SJSA1 (cell line): ENCODE measurements around the gene HBD. TPM values are rescaled to one million over a fixed set of nuclear protein-coding genes. Genes with fewer than 3 reads are reported as not detected.

Source experiments
- DNase-seq, 2 experiments: peaks; one replicate each; pipeline ENCODE4 v3.0.0-alpha.2; 2015 to 2020; ENCODE audit warnings: low spot score in 2 of 2, low read depth in 1 of 2
- H3K27ac ChIP-seq: fragments of 250-450 bp; sonication (Bioruptor Pico); 2 replicates; pipeline ENCODE4 v1.5.1; 2020; ENCODE audit warnings: mild to moderate bottlenecking, moderate library complexity
- H3K27me3 ChIP-seq: fragments of 250-450 bp; sonication (Bioruptor Pico); replicated peaks from 2 replicates; pipeline ENCODE4 v1.5.1; 2020; ENCODE audit warnings: mild to moderate bottlenecking, moderate library complexity
- H3K36me3 ChIP-seq: fragments of 250-450 bp; sonication (Bioruptor Pico); 2 replicates; pipeline ENCODE4 v1.5.1; 2020; ENCODE audit warnings: mild to moderate bottlenecking
- H3K4me1 ChIP-seq: fragments of 250-450 bp; sonication (Bioruptor Pico); replicated peaks from 2 replicates; pipeline ENCODE4 v1.6.1; 2021; ENCODE audit warnings: mild to moderate bottlenecking
- H3K4me3 ChIP-seq: fragments of 250-450 bp; sonication (Bioruptor Pico); 2 replicates; pipeline ENCODE4 v1.5.1; 2020; ENCODE audit warnings: mild to moderate bottlenecking
- H3K9me3 ChIP-seq: fragments of 250-450 bp; sonication (Bioruptor Pico); replicated peaks from 2 replicates; pipeline ENCODE4 v1.5.1; 2020; ENCODE audit warnings: mild to moderate bottlenecking
- total RNA-seq: library from RNA; depleted of rRNA; stranded (reverse); fragments of >200 nt; shearing (Covaris generic); gene quantifications from 2 replicates; pipeline ENCODE4 v1.2.3, GENCODE V29; 2014; rRNA removed

HBD gene
- total RNA-seq: not detected in 2 replicates

- Histone ChIP-seq H3K4me3 (no peak within 1 kb of the TSS), H3K4me1 (no peaks in the 10 kb centered on the region), H3K27me3 (peaks cover 6% of the 10 kb centered on the region; the same call in 1 of the 2 replicates), H3K36me3 (no peaks in the 10 kb centered on the region), H3K9me3 (no peaks in the 10 kb centered on the region), H3K27ac (no peak within 1 kb of the TSS)
- no peak for DNase-seq
Observed at GRCh38 chr11:5234381-5234834, at the start of gene HBD. Gene HBD, minus strand, starts transcription at chr11:5234483. Its CDS starts 50 bp downstream, at chr11:5234433.

DNA sequence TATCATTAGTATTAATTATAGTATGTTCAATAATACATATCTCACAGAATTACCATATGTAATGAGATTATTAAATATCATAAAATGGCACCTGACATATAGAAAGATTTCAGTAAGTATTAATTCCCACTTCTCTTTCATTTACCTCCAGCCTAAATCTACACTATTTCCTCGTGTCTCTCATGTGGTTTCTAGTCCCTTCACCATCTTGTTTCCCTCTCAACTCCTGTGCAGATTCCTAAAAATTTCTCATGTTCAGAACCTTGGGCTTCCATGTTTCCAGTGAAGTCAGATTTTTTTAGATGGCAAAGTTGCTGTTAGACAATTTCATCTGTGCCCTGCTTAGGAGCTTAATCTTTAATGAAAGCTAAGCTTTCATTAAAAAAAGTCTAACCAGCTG, 49.6 kb upstream of the HBD start:
- Histone ChIP-seq H3K27me3 (no peaks in the 10 kb centered on the region), H3K4me3 (no peak overlapping the region), H3K36me3 (no peaks in the 10 kb centered on the region), H3K4me1 (peaks cover 22% of the 10 kb centered on the region), H3K9me3 (no peaks in the 10 kb centered on the region), H3K27ac (no peak overlapping the region)
- DNase-seq: no peak

DNA sequence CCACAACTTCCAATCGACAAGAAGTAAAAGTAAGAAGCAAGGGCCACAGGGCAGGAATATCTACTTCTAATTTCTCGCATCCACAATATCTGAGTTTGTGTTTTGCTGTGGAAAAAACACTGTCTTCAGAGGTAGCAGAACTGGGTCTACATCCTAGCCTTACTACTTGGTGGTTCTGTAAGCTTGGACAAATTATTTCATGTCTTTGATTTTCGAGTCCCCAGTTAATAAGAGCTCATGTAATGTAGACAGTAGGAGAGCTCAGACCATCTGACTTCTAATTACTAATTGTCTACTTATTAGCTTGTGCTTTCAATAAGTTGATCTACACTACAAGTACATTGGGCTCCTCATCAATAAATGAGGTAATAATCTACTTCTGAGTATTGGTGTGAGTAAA, 48.8 kb upstream of the HBD start:
- Histone ChIP-seq H3K4me1 (peaks cover 15% of the 10 kb centered on the region), H3K9me3 (no peaks in the 10 kb centered on the region), H3K4me3 (no peak overlapping the region), H3K36me3 (no peaks in the 10 kb centered on the region), H3K27me3 (no peaks in the 10 kb centered on the region), H3K27ac (no peak overlapping the region)
- no peak for DNase-seq

DNA sequence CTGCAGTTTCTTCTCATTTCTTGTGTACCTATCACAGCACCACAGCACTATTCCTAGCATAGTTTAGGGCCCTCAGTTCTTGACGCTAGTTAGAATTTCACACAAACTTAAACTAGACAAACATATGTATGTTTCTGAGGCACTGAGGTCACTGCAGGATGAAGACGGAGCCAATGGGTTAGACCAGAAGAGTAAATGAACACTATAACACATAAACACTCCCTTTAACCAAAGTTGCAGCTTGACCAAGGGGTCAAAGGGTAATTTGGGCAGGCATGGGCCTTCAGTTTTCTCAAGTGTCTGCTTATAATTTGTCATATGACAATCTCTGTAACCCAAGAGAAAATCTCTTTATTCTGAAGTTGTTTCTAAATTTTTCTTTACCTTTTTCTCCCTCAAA, 48.3 kb upstream of the HBD start:
- no peak overlapping the region for H3K27ac ChIP-seq
- no peaks in the 10 kb centered on the region for H3K27me3 ChIP-seq
- H3K4me1 ChIP-seq: peaks cover 15% of the 10 kb centered on the region
- H3K9me3 ChIP-seq: no peaks in the 10 kb centered on the region
- no peak for DNase-seq
- H3K36me3 ChIP-seq: no peaks in the 10 kb centered on the region
- no peak overlapping the region for H3K4me3 ChIP-seq

DNA sequence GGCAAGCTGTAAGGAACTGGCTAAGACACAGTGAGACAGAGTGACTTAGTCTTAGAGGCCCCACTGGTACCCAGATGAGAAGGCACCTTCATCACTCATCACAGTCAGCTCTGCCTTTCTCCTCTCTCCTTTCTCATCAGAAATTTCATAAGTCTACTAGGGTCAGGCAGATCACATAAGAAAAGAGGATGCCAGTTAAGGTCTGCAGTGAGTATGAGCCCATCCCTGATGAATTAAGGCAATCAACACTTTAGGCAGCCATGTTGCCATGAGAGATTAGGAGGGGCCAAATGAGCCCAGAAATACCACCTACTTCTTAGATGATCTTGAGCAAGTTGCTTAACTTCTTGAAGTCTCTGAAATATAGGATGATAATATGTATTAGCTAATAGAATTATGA, 47.3 kb upstream of the HBD start:
- peaks cover 15% of the 10 kb centered on the region for H3K4me1 ChIP-seq
- H3K9me3 ChIP-seq: no peaks in the 10 kb centered on the region
- no peaks in the 10 kb centered on the region for H3K27me3 ChIP-seq
- DNase-seq: no peak
- no peak overlapping the region for H3K4me3 ChIP-seq
- no peak overlapping the region for H3K27ac ChIP-seq
- H3K36me3 ChIP-seq: no peaks in the 10 kb centered on the region

GRCh38 chr11:5280582-5281102, 46.4 kb upstream of the HBD start:
- Histone ChIP-seq H3K36me3 (no peaks in the 10 kb centered on the region), H3K4me3 (no peak overlapping the region), H3K4me1 (peaks cover 15% of the 10 kb centered on the region), H3K27me3 (no peaks in the 10 kb centered on the region), H3K9me3 (no peaks in the 10 kb centered on the region), H3K27ac (no peak overlapping the region)
- DNase-seq: peak; percentile 93 to 97

DNA sequence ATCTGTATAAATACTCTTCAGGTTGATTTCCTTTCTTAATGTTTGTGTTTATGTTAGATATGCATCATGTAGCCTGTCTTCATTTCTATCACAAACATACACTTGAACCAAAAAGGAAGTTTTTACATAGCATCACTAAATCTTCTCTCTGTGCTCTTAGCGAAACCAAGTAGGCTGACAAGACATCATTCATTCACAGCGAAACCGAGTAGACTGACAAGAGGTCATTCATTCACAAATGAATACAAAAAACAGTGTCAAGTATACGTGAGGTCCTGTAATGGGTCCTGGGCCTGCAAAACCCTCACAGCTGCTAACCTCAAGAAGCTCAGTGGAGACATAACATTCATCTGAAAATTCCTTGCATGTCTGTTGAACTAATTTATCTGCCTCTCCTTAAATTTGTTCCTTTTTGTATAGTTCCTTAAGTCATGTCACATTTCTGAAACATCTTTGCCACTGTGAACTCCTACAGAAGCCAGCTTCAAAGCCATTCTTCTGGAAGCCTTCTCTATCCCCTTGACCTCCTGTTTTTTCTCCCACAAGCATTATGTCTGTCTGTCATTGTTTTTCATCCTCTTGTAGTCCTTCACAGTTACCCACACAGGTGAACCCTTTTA, 45.3 kb upstream of the HBD start:
- DNase-seq: no peak
- H3K4me3 ChIP-seq: no peak overlapping the region
- no peak overlapping the region for H3K27ac ChIP-seq

DNA sequence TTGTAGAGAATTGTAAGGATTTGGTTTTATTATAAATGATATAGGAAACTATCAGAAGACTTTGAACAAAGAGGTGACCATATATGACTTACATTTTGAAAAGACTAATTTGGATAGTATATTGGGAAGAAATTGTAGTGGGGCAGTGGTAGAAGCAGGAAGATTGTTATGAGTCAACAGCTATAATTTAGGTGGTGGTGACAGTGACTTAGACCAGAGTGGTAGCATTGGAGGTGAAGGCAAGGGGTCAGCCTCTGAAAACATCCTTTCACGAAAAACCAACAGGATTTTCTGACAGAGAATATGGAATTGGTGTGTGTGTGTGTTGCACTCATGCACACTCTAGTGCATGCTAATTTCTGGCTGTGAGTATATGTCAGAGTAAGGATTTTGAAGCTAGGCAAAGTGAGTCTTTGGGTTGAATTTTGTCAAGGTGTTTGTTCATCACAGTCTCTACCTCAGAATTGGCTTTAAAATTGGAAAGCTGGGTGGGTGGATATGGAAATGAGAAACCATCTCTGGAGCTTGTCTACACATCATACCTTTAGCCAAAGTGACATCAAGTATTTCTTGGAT, 43.6 kb upstream of the HBD start:
- no peak for DNase-seq
- no peaks in the 10 kb centered on the region for H3K36me3 ChIP-seq

More for the DNA sequence above, 45.3 kb upstream of the HBD start:
- H3K27me3 ChIP-seq: no peaks in the 10 kb centered on the region
- H3K36me3 ChIP-seq: no peaks in the 10 kb centered on the region
- peaks cover 15% of the 10 kb centered on the region for H3K4me1 ChIP-seq
- no peaks in the 10 kb centered on the region for H3K9me3 ChIP-seq

DNA sequence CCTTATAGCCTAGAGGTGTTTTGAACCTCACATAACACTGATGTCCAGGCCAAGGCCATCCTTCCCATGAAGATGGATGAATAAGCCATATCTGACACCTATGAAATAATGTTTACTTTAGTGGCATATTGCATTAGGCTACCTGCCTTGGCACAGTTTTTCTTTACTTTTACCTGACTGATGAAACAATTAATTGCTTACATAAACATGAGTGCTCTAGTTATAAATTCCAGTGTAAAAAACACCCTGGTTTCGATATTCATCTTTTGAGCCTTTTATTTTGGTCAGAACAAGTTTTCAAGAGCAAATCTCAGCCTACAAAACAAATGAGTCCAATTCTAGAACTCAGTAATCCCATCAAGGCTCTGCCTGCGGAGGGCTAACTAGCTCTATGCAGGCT, 42.4 kb upstream of the HBD start:
- Histone ChIP-seq H3K9me3 (0 out of 2 replicates have a peak, but pooled peaks cover 4% of the 10 kb centered on the region), H3K4me1 (peaks cover 20% of the 10 kb centered on the region), H3K27me3 (no peaks in the 10 kb centered on the region), H3K36me3 (no peaks in the 10 kb centered on the region), H3K4me3 (no peak overlapping the region), H3K27ac (no peak overlapping the region)
- DNase-seq: no peak

More for the DNA sequence above, 43.6 kb upstream of the HBD start:
- H3K9me3 ChIP-seq: 0 out of 2 replicates have a peak, but pooled peaks cover 3% of the 10 kb centered on the region
- no peak overlapping the region for H3K4me3 ChIP-seq
- peaks cover 20% of the 10 kb centered on the region for H3K4me1 ChIP-seq
- H3K27me3 ChIP-seq: no peaks in the 10 kb centered on the region
- H3K27ac ChIP-seq: no peak overlapping the region

- Histone ChIP-seq H3K4me3 (no peak overlapping the region), H3K27ac (no peak overlapping the region), H3K36me3 (no peaks in the 10 kb centered on the region), H3K27me3 (no peaks in the 10 kb centered on the region), H3K4me1 (peaks cover 15% of the 10 kb centered on the region), H3K9me3 (0 out of 2 replicates have a peak, but pooled peaks cover 4% of the 10 kb centered on the region)
- DNase-seq: no peak
Observed at GRCh38 chr11:5275369-5276110, 41.3 kb upstream of the HBD start.

- Histone ChIP-seq H3K4me1 (peaks cover 7% of the 10 kb centered on the region), H3K4me3 (no peak overlapping the region), H3K9me3 (0 out of 2 replicates have a peak, but pooled peaks cover 4% of the 10 kb centered on the region), H3K27ac (0 out of 2 replicates have a peak overlapping the region, but pooled peaks have one; percentile 3), H3K36me3 (no peaks in the 10 kb centered on the region), H3K27me3 (no peaks in the 10 kb centered on the region)
- DNase-seq: no peak
Observed at GRCh38 chr11:5274395-5274794, 40.1 kb upstream of the HBD start.

GRCh38 chr11:5272395-5273017, 38.2 kb upstream of the HBD start:
- no peaks in the 10 kb centered on the region for H3K36me3 ChIP-seq
- peaks cover 5% of the 10 kb centered on the region; the same call in 1 of the 2 replicates for H3K4me1 ChIP-seq
- no peak for DNase-seq
- H3K27me3 ChIP-seq: no peaks in the 10 kb centered on the region; the same call in 1 of the 2 replicates
- no peak overlapping the region for H3K4me3 ChIP-seq
- H3K27ac ChIP-seq: no peak overlapping the region
- H3K9me3 ChIP-seq: 0 out of 2 replicates have a peak, but pooled peaks cover 4% of the 10 kb centered on the region

GRCh38 chr11:5269715-5270147, 35.4 kb upstream of the HBD start, which contains the start of gene HBE1:
Gene HBE1, minus strand, starts transcription at chr11:5269945. Its CDS starts 55 bp downstream, at chr11:5269890.
- no peak within 1 kb of the TSS for H3K4me3 ChIP-seq
- no peaks in the 10 kb centered on the region for H3K36me3 ChIP-seq
- DNase-seq: no peak
- no peak within 1 kb of the TSS for H3K27ac ChIP-seq
- 0 out of 2 replicates have a peak, but pooled peaks cover 4% of the 10 kb centered on the region for H3K9me3 ChIP-seq
- peaks cover 8% of the 10 kb centered on the region for H3K27me3 ChIP-seq
- peaks cover 5% of the 10 kb centered on the region; the same call in 1 of the 2 replicates for H3K4me1 ChIP-seq
